AG04450 (cell line): Measurements from ENCODE around the gene HLA-F. TPM values are rescaled to one million over a fixed set of nuclear protein-coding genes. Genes with fewer than 3 reads are reported as not detected.

Experiments
- CTCF ChIA-PET: fragments of 300-600, 350-600 bp; formaldehyde crosslinking; extraction: SDS; loops from one replicate; lab custom pipeline; 2022; ENCODE audit warnings: antibody characterized with exemption, inconsistent platforms; lab: Charles Lee
- POLR2A ChIA-PET: fragments of 350-600 bp; formaldehyde crosslinking; extraction: SDS; loops from one replicate; lab custom pipeline; 2021; ENCODE audit warnings: antibody characterized with exemption, inconsistent platforms; lab: Yijun Ruan, JAX
- DNase-seq: peaks from one replicate; pipeline ENCODE4 v3.0.0-alpha.2; 2011; ENCODE audit warnings: low read depth, low spot score
- H3K27ac ChIP-seq: one replicate; pipeline ENCODE4 v1.5.1; 2012; ENCODE audit warnings: low read depth, low read length, control low read depth
- H3K27me3 ChIP-seq: one replicate; pipeline ENCODE4 v1.6.0; 2012; ENCODE audit warnings: low read length; ENCODE audit not compliant: control insufficient read depth, insufficient read depth
- H3K4me3 ChIP-seq: 2 replicates; pipeline ENCODE4 v1.5.1; 2011; ENCODE audit warnings: mild to moderate bottlenecking, low read depth, low read length, control low read depth
- H3K9me3 ChIP-seq: 2 replicates; pipeline ENCODE4 v1.5.1; 2012; ENCODE audit warnings: low read length; ENCODE audit not compliant: control insufficient read depth, insufficient read depth
- CTCF ChIP-seq: IDR thresholded peaks from 2 replicates; pipeline ENCODE4 v1.5.1; 2011; ENCODE audit warnings: low read depth, low read length, control low read depth, inconsistent platforms
- polyA plus RNA-seq: library from polyadenylated mRNA; depleted of rRNA; stranded (reverse); fragments of >200 nt; gene quantifications from 2 replicates; pipeline ENCODE4 v1.2.3, GENCODE V29; 2011

Gene HLA-F
- polyA plus RNA-seq, 1 experiment: 0.12 TPM

GRCh38 chr6:29723666-29724588 lies 693 bp downstream of the HLA-F start:
- Histone ChIP-seq H3K9me3 (peaks cover 6% of the 10 kb centered on the region; the same call in 1 of the 2 replicates), H3K27ac (no peak overlapping the region), H3K27me3 (peaks cover 17% of the 10 kb centered on the region), H3K4me3 (peak overlapping the region; percentile 17; the same call in 1 of the 2 replicates)
- POLR2A ChIA-PET: interaction anchor here (0.6 kb wide), 1 partner anchor 30 kb away, joined by 7 read pairs; no protein-coding TSS in a partner anchor
- no peak for TF ChIP-seq CTCF
- no peak for DNase-seq
- CTCF ChIA-PET: no interaction called here

GRCh38 chr6:29724937-29725869 lies 2.0 kb downstream of the HLA-F start:
- CTCF ChIA-PET: no interaction called here
- Histone ChIP-seq H3K27ac (no peak overlapping the region), H3K27me3 (peaks cover 17% of the 10 kb centered on the region), H3K4me3 (no peak overlapping the region), H3K9me3 (peaks cover 6% of the 10 kb centered on the region; the same call in 1 of the 2 replicates)
- POLR2A ChIA-PET: no interaction called here
- no peak for DNase-seq
- TF ChIP-seq CTCF: no peak

- ChIA-PET POLR2A (no interaction called here), CTCF (interaction anchor here (1.6 kb wide), 1 partner anchor 12 kb away, joined by 4 read pairs; no protein-coding TSS in a partner anchor)
- Histone ChIP-seq H3K27ac (no peak overlapping the region), H3K9me3 (peaks cover 6% of the 10 kb centered on the region; the same call in 1 of the 2 replicates), H3K4me3 (no peak overlapping the region), H3K27me3 (peaks cover 17% of the 10 kb centered on the region)
- DNase-seq: no peak
- no peak for TF ChIP-seq CTCF
Observed at GRCh38 chr6:29726001-29726400, 2.8 kb downstream of the HLA-F start.

DNA sequence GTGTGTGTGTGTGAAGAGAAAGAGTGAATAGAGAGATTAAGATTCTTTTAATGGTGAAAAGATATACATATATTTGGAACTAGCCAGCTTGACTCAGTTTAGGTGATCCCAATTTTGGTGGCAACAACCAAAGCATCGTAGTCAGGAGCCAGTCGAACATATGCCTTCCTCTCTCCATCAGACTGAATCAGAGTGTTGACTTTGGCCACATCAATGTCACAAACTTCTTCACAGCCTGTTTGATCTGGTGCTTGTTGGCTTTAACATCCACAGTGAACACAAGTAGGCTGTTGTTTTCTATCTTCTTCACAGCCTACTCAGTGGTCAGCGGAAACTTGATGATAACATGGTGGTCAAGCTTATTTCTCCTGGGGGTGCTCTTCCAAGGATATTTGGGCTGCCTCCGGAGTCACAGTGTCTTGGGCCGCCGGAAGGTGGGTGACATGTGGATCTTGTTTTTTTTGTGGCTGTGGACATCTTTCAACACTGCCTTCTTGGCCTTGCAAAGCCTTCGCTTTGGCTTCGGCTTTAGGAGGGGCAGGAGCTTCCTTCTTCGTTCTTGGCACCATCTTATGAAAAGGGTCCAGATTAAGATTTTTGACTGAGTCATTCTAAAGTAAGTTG lies 3.4 kb downstream of the HLA-F start:
- TF ChIP-seq CTCF: no peak
- no peak overlapping the region for H3K4me3 ChIP-seq

More for the DNA sequence above, 3.4 kb downstream of the HLA-F start:
- ChIA-PET CTCF (interaction anchor here (1.4 to 1.6 kb wide), 2 partner anchors 12 to 74 kb away, joined by 4 to 5 read pairs; no protein-coding TSS in a partner anchor), POLR2A (no interaction called here)
- peaks cover 16% of the 10 kb centered on the region for H3K27me3 ChIP-seq
- no peak overlapping the region for H3K27ac ChIP-seq
- no peak for DNase-seq
- H3K9me3 ChIP-seq: peaks cover 6% of the 10 kb centered on the region; the same call in 1 of the 2 replicates
